Right lobe of liver (tissue), 4 donors: ENCODE data around the gene PLBD2.

Experiments
- CTCF ChIP-seq, 4 donors: fragments of 200-600 bp in 3 of 4; fragments of 450-650 bp in 1 of 4; IDR thresholded peaks; one replicate each; pipeline versions ENCODE4 v1.5.1 to v1.8.0; 2016 to 2022; ENCODE audit warnings: antibody characterized with exemption in 4 of 4, mild to moderate bottlenecking in 2 of 4
- POLR2A ChIP-seq: fragments of 450-650 bp; IDR thresholded peaks from one replicate; pipeline ENCODE4 v1.6.1; 2017; ENCODE audit warnings: antibody characterized with exemption, mild to moderate bottlenecking
- donor health status: DM: no; HTN: no; CAD: no.
- donor health status: DM: no; HTN: no; CAD: no.
- donor health status: DM: no; HTN: yes; CAD: no.

GRCh38 chr12:113326775-113327395, 31.5 kb upstream of the PLBD2 start:
- TF ChIP-seq POLR2A (no peak), CTCF (IDR thresholded peaks at IDR 0.05) (no peak)
